GM18909 (cell line): ENCODE results near the gene GFOD1.
A peak's percentile ranks its signal among the peaks of the same experiment; 100 is the strongest.

Experiments
- ATAC-seq: cut with Tn5 transposase; IDR thresholded peaks from one replicate; pipeline ENCODE4 v1.9.1; 2021; ENCODE audit warnings: mild to moderate bottlenecking; ENCODE audit not compliant: unreplicated experiment, poor library complexity

Gene GFOD1

GRCh38 chr6:13412639-13413465, 74.5 kb downstream of the GFOD1 start:
- ATAC-seq = no peak

DNA sequence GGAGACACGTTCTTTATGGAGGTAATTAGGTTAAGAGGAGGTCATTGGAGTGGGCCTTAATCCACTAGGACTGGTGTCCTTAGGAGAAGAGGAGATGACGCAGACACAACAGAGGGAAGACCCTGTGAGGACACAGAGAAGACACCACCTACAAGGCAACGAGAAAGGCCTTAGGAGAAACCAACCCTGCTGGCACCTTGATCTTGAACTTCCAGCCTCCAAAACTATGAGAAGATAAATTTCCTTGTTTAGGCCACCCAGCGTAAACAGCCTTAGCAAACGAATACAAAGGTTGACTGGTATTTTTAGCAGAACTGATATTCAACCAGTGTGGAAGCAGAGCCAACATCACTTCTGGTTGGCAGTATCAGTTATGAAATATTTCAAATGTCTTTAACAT, 75.2 kb downstream of the GFOD1 start:
- no peak for ATAC-seq

DNA sequence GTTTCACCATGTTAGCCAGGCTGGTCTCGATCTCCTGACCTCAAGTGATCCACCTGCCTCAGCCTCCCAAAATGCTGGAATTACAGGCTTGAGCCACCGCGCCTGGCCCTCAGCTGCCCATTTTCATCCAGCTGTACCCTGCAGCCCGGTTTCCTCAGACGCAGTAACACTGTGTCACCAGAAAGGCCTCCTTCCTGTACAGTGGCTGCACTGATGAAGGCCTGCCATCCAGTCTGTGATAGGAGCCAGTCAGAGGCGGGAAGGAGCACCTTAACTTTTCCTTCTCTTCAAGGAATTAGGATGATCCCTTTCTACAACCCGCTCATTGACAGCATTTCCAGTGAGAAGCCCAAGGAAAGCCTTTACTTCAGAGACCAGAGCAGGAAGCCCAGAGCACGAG, 75.9 kb downstream of the GFOD1 start:
- no peak for ATAC-seq

- no peak for ATAC-seq
Observed at GRCh38 chr6:13409991-13410390, 77.4 kb downstream of the GFOD1 start.

DNA sequence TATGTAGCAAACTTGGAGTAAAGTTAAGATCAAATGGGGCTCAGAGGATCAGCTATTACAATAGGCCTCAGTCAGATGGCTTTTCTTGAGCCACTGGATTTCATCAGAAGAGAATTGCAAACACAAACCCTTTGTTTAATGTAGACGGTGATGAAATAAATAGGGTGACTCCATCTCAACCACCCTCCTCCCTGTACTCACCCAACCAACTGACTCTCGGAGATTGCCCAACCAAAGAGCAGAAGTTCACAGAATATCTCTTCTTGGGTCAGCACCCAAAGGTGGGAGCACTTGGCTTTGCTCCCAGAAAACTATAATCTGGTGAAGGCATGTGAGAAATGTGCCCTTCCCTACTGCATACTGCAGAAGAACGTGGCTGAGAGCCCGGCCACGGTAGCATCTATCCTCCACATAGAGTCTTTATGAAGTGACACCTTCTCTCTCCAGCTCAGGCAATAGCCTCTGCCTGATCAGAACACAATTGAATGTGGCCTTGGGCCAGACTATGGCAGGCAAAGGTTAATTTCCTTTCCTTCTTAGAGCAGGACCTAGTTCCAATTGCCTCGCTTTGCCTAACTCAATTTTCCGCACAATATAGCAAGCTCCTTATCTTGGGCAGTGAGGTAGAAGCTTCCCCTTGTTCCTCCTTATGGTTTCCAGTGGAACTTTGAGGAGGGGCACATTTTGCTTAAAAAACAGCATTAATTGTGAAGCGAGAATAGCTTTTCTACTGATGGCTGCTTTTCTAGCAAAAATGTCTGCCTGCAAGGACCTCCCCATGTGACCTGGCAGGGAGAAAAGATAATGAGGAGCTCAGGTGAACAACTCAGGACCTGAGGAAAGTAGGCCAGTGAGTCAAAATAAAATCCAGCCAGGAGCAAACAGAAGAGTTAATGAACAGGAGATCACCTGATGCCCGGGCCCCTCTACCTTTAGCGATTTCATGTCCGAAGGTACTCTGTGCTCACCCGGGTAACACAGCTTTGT, 79.4 kb downstream of the GFOD1 start:
- ATAC-seq = no peak

- no peak for ATAC-seq
Observed at GRCh38 chr6:13407368-13407708, 80.1 kb downstream of the GFOD1 start.

DNA sequence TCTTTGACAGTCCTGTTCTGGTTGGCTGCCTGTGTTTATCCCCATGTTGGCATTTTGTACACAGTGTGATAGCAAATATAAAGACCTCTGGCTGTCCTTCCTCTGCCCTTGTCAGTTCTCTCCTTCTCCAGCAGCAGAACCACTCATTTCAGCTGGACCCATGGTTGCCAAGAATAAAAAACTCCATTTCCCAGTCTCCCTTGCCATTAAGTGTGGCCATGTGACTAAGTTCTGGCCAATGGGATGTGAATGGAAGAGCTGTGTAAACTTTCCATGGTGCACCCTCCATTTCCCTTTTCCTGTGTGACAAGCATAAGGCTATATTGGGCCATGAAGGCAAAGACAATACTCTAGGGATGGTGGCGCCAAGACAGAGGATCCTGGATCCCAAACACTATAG, 80.6 kb downstream of the GFOD1 start:
- ATAC-seq = no peak

DNA sequence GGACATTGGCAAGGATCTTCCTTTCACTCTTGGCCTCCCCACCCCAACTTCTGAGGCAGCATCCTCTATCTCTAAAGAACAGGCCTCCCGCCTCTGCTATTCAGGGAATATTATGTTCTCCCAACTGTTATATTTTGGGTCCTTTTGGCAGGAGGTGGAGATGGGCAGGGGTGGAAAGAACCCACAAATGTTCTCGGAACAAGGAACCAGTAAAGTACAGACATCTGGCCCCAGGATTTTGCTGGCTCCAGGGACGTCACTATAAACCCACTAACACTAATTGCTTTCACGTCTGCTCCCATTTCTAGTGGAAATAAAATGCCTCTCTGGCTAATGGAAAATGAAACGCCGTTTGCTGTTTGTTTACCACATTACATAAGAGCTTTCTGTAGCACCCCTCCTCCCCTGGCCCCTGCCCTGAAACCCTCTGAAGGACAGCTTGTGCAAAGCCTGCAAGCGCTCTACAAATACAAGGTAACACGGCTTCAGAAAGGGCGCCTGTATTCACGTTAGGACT, 81.4 kb downstream of the GFOD1 start:
- no peak for ATAC-seq

GRCh38 chr6:13404892-13405254, 82.5 kb downstream of the GFOD1 start:
- ATAC-seq = no peak

GRCh38 chr6:13404228-13404891, 83.0 kb downstream of the GFOD1 start:
- ATAC-seq = no peak

DNA sequence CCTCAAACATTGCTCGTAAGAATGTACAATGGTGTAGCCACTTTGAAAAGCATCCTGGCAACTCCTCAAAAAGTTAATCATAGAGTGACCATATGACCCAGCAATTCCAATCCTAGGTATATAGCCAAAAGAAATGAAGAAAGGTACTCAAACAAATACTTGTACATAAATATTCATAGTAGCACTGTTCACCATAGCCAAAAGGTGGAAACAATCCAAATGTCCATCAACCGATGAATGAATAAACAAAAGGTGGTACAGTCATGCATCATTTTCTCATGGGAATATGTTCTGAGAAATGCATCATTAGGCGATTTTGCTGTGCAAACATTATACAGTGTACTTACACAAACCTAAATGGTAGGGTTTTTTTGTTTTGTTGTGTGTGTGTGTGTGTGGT, 84.7 kb downstream of the GFOD1 start:
- ATAC-seq = no peak

DNA sequence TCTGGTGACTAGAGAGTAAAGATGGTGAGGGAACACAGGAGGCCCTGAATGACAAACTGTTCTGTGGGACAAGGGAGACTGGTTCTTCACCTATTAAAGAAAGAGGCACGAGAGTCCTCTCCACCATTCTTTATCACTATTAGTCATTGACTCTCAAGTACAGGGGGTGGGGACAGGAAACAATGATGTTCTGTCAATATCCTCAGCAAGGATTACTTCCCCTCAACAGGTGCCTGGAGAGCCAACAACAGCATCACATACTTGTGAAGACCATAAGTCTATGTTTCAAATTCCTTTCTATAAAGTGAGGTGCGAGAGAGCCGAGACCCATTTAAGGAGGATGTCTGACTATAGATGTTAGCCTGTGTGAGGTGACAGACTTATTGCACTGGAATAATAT, 86.6 kb downstream of the GFOD1 start:
- peak; percentile 56 for ATAC-seq

GRCh38 chr6:13398421-13398994, 88.9 kb downstream of the GFOD1 start:
- ATAC-seq = no peak

DNA sequence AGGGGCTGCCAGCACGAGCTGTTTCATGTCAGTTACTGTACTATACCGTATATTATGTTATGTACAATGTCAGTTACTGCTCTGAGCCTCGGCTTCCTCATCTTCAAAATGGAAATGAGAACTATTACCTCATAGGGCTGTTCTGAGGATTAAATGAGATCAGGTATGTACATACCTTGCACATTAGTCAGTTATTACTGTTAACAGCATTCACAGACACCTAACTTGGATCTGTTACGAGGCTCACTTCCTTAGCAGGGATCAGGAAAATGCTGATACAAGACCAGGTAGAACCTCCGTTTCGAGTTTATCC, 89.4 kb downstream of the GFOD1 start:
- no peak for ATAC-seq

GRCh38 chr6:13397359-13398068, 89.9 kb downstream of the GFOD1 start:
- peak; percentile 77 for ATAC-seq

- no peak for ATAC-seq
Observed at GRCh38 chr6:13396241-13396792, 91.1 kb downstream of the GFOD1 start.

- no peak for ATAC-seq
Observed at GRCh38 chr6:13395272-13396237, 91.8 kb downstream of the GFOD1 start.

DNA sequence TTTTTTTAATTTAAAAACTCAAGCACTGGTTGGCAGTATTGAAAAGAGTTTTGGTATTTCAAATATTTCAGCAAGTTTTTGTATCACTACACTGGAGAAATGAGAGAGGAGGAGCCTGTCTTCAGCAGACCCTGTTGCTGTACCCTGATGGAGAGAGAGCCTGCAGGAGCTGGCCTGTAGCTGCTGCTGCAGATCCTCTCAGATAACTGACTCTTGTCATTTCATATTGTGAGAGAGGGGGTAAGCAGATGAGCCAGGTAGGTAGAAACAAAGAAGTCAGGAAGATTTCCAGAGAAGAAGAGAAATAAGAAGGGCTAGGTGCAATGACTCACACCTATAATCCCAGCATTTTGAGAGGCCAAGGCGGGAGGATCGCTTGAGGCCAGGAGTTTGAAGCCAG, 94.9 kb downstream of the GFOD1 start:
- ATAC-seq = no peak

GRCh38 chr6:13391537-13391936, 95.9 kb downstream of the GFOD1 start:
- no peak for ATAC-seq
